H1 (cell line): Measurements from ENCODE around the gene MYCBPAP. TPM values are rescaled to one million over a fixed set of nuclear protein-coding genes. Genes with fewer than 3 reads are reported as not detected.

Source experiments
- HDAC6 ChIP-seq: IDR thresholded peaks from one replicate; pipeline ENCODE4 v1.7.1; 2012; ENCODE audit warnings: low read depth, mild to moderate bottlenecking, inconsistent platforms, low read length, moderate library complexity
- SIN3A ChIP-seq, 2 experiments: IDR thresholded peaks in 1 of 2; conservative IDR thresholded peaks in 1 of 2; 2 replicates each; pipeline ENCODE4 v1.6.1; 2011 to 2012; ENCODE audit warnings: low read length in 2 of 2, improper control_type of control experiment in 1 of 2, low read depth in 1 of 2, mild to moderate bottlenecking in 1 of 2
- polyA plus RNA-seq, 7 experiments: library from polyadenylated mRNA; depleted of rRNA in 3 of 7; stranded (reverse) in 5 of 7; unstranded in 2 of 7; fragments of >200 nt in 5 of 7; fragments of 200-250 nt in 2 of 7; gene quantifications; 1 replicate in 5 of 7; 2 replicates in 1 of 7; 4 replicates in 1 of 7; pipeline versions ENCODE4 v1.2.1 to v1.2.3, GENCODE V29; 2011 to 2013; ENCODE audit warnings: missing spikeins in 2 of 7, mixed read lengths in 2 of 7
- total RNA-seq: library from RNA; stranded (reverse); fragmentation: NEBNext Ultra II Directional; extraction: Animal tissue kit (Norgen Biotek cat#: 25700); gene quantifications from 2 replicates; pipeline ENCODE4 v1.2.1, GENCODE V29; 2021

MYCBPAP gene
- total and polyA plus RNA-seq, 2 of the 8 experiments (the other 6 are each of a cell fraction or from before 2014, with no cell fraction given), result 0.89 to 3.3 TPM

GRCh38 chr17:50495217-50495823 lies 12.9 kb upstream of the MYCBPAP start (continued):
- TF ChIP-seq SIN3A (conservative IDR thresholded peaks at IDR 0.05 in 1 of 2, IDR thresholded peaks at IDR 0.05 in 1 of 2; ENCODE audit: low read depth in 1 of 2, low read length in 2 of 2) (no peak), HDAC6 (no peak)
- TF ChIP-seq, all 59 proteins: peak for 0
